ENCODE data around the gene BAHCC1. TPM values are rescaled to one million over a fixed set of nuclear protein-coding genes. Genes with fewer than 3 reads are reported as not detected.

Gene BAHCC1
- total and polyA plus RNA-seq, 10 of the 15 experiments (the other 5 are each of a cell fraction or from before 2014, with no cell fraction given): 0.03 to 0.14 (median 0.11) TPM; not detected in 6

DNA sequence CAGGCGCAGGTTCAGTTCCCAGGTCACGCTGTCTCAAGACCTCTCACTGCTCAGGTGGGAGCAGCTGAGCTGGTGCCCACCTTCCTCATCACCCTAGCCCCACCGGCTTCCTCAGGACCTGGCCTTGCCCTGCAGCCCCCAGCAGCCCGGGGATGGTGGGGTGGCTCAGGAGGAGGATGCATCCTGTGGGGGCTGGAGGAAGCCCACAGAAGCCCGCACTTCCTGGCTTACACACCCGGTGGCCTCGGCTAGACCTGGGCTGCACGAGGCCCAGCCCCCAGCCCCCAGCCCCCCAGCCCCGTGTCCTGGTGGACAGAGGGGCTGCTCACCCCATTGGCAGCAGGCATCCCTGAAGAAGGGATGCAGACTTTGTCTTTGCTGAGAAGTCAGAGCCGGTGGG lies 43.4 kb downstream of the BAHCC1 start:
- WGBS (ENCODE audit: insufficient coverage, insufficient replicate concordance, low lambda C conversion rate, missing lambda C conversion rate): 3% methylated on average over 10 of the region's 10 CpGs
- H3K4me3 ChIP-seq: no peak overlapping the region
- H3K4me1 ChIP-seq (ENCODE audit: control insufficient read depth, insufficient read depth, low read length): no peaks in the 10 kb centered on the region
- no peak for ATAC-seq
- SMC1A ChIA-PET (ENCODE audit: uncharacterized antibody, unreplicated experiment): no interaction called here
- H2AFZ ChIP-seq (ENCODE audit: control insufficient read depth, low read depth, low read length): no peak overlapping the region
- FAIRE-seq: no peak
- POLR2A ChIA-PET: no interaction called here
- no peaks in the 10 kb centered on the region for H3K36me3 ChIP-seq (ENCODE audit: control insufficient read depth in 2 of 2, insufficient read depth in 2 of 2, low read length in 1 of 2)
- TF ChIP-seq RFX5 (IDR thresholded peaks at IDR 0.05; ENCODE audit: low read depth, low read length): no peak
- BruUV-seq (replicated peaks): no TSS peak
- no peak overlapping the region for H3K27ac ChIP-seq (ENCODE audit: control insufficient read depth, insufficient read depth)
- RAD21 ChIA-PET (ENCODE audit: unreplicated experiment): no interaction called here
- no peaks in the 10 kb centered on the region for H3K9me3 ChIP-seq (replicated peaks; ENCODE audit: control insufficient read depth, insufficient read depth, low read length)
- no peak overlapping the region for H3K9ac ChIP-seq (ENCODE audit: control insufficient read depth, insufficient read depth, low read length)
- H3K79me2 ChIP-seq (ENCODE audit: control insufficient read depth, insufficient read depth, low read length): no peaks in the 10 kb centered on the region
- CTCF ChIA-PET: no interaction called here
- in situ Hi-C loops (cut with MboI): no loop called here
- no peak overlapping the region for H3K4me2 ChIP-seq (ENCODE audit: control insufficient read depth, insufficient read depth)
- DNase-seq (ENCODE audit: low read depth, low spot score): no peak
- intact Hi-C loops (cut with micrococcal nuclease; ENCODE audit: unreplicated experiment): no loop called here
- no peaks in the 10 kb centered on the region for H4K20me1 ChIP-seq (ENCODE audit: control insufficient read depth, insufficient read depth)
- H3K27me3 ChIP-seq (replicated peaks in 1 of 2; ENCODE audit: control insufficient read depth in 2 of 2, insufficient read depth in 2 of 2, low read length in 1 of 2): no peaks in the 10 kb centered on the region; a peak in 1 of 4 replicates

DNA sequence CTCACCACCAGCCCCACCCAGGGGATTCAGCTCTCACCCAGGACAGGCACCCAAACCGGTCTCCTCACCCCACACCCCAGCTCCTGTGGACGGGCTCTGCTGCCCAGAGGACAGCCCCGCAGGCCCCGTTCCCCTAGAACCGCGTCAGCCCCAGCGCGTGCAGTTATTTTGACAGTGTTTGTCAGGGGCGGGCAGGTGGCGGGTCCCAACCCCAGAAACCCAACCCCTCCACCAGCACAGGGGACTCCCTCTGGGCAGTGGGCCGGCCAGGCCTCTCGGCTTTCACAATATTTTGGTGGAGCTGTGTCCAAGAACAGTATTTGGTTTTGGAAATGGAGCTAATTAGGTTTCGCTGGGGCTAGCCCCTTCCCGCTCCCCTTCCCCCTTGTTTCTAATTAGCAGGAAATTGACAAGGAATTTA lies 44.8 kb downstream of the BAHCC1 start:
- Histone ChIP-seq H3K9ac (ENCODE audit: control insufficient read depth, insufficient read depth, low read length) (no peak overlapping the region), H3K27me3 (replicated peaks in 1 of 2; ENCODE audit: control insufficient read depth in 2 of 2, insufficient read depth in 2 of 2, low read length in 1 of 2) (no peaks in the 10 kb centered on the region; a peak in 1 of 4 replicates), H3K4me2 (ENCODE audit: control insufficient read depth, insufficient read depth) (no peak overlapping the region), H3K9me3 (replicated peaks; ENCODE audit: control insufficient read depth, insufficient read depth, low read length) (no peaks in the 10 kb centered on the region), H3K4me1 (ENCODE audit: control insufficient read depth, insufficient read depth, low read length) (no peaks in the 10 kb centered on the region), H3K36me3 (ENCODE audit: control insufficient read depth in 2 of 2, insufficient read depth in 2 of 2, low read length in 1 of 2) (no peaks in the 10 kb centered on the region), H3K4me3 (no peak overlapping the region), H3K27ac (ENCODE audit: control insufficient read depth, insufficient read depth) (no peak overlapping the region), H3K79me2 (ENCODE audit: control insufficient read depth, insufficient read depth, low read length) (no peaks in the 10 kb centered on the region), H4K20me1 (ENCODE audit: control insufficient read depth, insufficient read depth) (no peaks in the 10 kb centered on the region), H2AFZ (ENCODE audit: control insufficient read depth, low read depth, low read length) (no peak overlapping the region)
- in situ Hi-C loops (cut with MboI): no loop called here
- intact Hi-C loops (cut with micrococcal nuclease; ENCODE audit: unreplicated experiment): no loop called here
- no peak for DNase-seq (ENCODE audit: low read depth, low spot score)
- POLR2A ChIA-PET: no interaction called here
- no peak for FAIRE-seq
- RAD21 ChIA-PET (ENCODE audit: unreplicated experiment): no interaction called here
- ATAC-seq: no peak
- 47% methylated on average over 12 of the region's 14 CpGs for WGBS (ENCODE audit: insufficient coverage, insufficient replicate concordance, low lambda C conversion rate, missing lambda C conversion rate)
- no peak for TF ChIP-seq TAF1 (IDR thresholded peaks at IDR 0.05; ENCODE audit: borderline replicate concordance, low read depth, low read length)
- no peak for TF ChIP-seq RBBP5 (conservative IDR thresholded peaks at IDR 0.05)
- TF ChIP-seq RFX5 (IDR thresholded peaks at IDR 0.05; ENCODE audit: low read depth, low read length): no peak
- no peak for TF ChIP-seq MYB (IDR thresholded peaks at IDR 0.05; ENCODE audit: borderline replicate concordance, low read depth, low read length)
- SMC1A ChIA-PET (ENCODE audit: uncharacterized antibody, unreplicated experiment): no interaction called here
- CTCF ChIA-PET: interaction anchor here (1.2 to 1.3 kb wide), 2 partner anchors 39 to 148 kb away, joined by 4 to 5 read pairs; no protein-coding TSS in a partner anchor
- BruUV-seq (replicated peaks): no TSS peak
